Kidney epithelial cell (primary cell): ENCODE data around the gene ZNF544. TPM values are rescaled to one million over a fixed set of nuclear protein-coding genes. Genes with fewer than 3 reads are reported as not detected.

Source experiments
- DNase-seq: peaks from one replicate; pipeline ENCODE4 v3.0.0-alpha.2; 2010; ENCODE audit warnings: low read depth
- H3K27me3 ChIP-seq: 2 replicates; pipeline ENCODE4 v1.6.0; 2011; ENCODE audit warnings: low read length; ENCODE audit not compliant: control insufficient read depth, insufficient read depth
- H3K36me3 ChIP-seq: 2 replicates; pipeline ENCODE4 v1.5.1; 2011; ENCODE audit warnings: low read length; ENCODE audit not compliant: control insufficient read depth, insufficient read depth
- H3K4me3 ChIP-seq: 2 replicates; pipeline ENCODE4 v1.5.1; 2011; ENCODE audit warnings: low read depth, mild to moderate bottlenecking, control low read depth, low read length
- total RNA-seq: library from RNA; depleted of rRNA; stranded (reverse); fragments of >200 nt; gene quantifications from 2 replicates; pipeline ENCODE4 v1.2.3, GENCODE V29; 2015
- TF ChIP-seq, protein P1 (sequence below): IDR thresholded peaks from 2 replicates; pipeline ENCODE4 v1.5.1; 2011; ENCODE audit warnings: mild to moderate bottlenecking, moderate library complexity, low read length, control low read depth, inconsistent platforms; ENCODE audit not compliant: insufficient read depth, poor library complexity, severe bottlenecking

ZNF544 gene
- total RNA-seq, 1 donor from 2014 or later, result 40.6 TPM

DNA sequence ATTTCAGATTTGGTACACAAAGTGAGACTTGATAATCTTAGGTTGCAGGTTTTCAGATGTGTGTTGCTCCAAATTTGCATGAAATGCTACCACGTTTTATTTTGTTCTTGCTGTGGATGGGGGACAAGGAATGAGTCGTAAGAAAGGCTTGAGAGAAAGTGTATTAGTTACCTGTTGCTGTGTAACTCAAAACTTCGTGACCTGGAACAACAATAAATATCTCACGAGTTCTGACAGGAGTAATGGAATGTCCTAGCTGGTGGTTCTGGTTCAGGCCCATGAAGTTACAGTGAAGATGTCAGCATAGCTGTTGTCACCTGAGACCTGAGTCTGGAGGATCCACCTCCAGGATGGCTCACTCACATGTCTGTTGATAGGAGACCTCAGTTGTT lies 51.2 kb downstream of the ZNF544 start:
- H3K27me3 ChIP-seq, result no peaks in the 10 kb centered on the region
- H3K36me3 ChIP-seq, result no peaks in the 10 kb centered on the region
- TF ChIP-seq, protein P1, sequence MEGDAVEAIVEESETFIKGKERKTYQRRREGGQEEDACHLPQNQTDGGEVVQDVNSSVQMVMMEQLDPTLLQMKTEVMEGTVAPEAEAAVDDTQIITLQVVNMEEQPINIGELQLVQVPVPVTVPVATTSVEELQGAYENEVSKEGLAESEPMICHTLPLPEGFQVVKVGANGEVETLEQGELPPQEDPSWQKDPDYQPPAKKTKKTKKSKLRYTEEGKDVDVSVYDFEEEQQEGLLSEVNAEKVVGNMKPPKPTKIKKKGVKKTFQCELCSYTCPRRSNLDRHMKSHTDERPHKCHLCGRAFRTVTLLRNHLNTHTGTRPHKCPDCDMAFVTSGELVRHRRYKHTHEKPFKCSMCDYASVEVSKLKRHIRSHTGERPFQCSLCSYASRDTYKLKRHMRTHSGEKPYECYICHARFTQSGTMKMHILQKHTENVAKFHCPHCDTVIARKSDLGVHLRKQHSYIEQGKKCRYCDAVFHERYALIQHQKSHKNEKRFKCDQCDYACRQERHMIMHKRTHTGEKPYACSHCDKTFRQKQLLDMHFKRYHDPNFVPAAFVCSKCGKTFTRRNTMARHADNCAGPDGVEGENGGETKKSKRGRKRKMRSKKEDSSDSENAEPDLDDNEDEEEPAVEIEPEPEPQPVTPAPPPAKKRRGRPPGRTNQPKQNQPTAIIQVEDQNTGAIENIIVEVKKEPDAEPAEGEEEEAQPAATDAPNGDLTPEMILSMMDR, result no peak
- peak overlapping the region; percentile 74 for H3K4me3 ChIP-seq
- no peak for DNase-seq

DNA sequence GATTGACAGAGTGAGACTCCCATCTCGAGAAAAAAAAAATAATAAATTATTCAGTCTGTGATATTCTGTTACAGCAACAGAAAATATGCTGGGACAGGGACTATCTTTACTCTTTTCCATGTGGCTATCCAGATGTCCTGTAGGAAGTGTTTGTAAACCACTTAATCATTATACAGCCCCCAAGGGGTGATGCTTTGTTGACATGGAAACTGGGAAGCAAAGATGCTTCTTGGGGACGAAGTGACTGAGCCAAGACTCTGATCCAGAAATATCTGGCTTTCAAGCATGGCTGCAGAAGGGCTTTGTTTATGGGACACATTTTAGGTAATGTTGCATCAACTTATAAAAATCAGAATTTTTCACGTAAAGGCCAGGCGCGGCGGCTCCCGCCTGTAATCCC lies 55.5 kb downstream of the ZNF544 start:
- no peaks in the 10 kb centered on the region for H3K27me3 ChIP-seq
- H3K36me3 ChIP-seq, result peaks cover 1% of the 10 kb centered on the region
- no peak overlapping the region for H3K4me3 ChIP-seq
- TF ChIP-seq, protein P1, result no peak
- DNase-seq, result no peak

DNA sequence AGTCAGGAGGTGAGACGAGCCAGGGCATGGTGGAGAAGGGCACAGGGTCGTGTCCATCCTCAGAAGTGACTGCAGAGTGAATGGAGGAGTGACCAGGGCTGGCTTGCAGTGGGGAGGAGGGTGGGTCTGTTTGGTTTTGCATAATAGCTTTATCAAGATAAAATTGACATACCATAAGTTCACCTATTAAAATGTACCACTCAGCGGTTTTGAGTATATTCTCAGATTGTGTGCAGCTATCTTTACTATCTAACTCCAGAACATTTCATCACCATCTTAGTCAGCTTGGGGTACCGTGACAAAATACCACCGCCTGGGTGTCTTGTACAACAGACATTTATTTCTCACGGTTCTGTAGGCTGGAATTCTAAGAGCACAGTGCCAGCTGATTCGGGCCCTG lies 63.2 kb downstream of the ZNF544 start:
- Histone ChIP-seq H3K36me3 (peaks cover 19% of the 10 kb centered on the region), H3K27me3 (no peaks in the 10 kb centered on the region), H3K4me3 (no peak overlapping the region)
- TF ChIP-seq, protein P1, result no peak
- no peak for DNase-seq

DNA sequence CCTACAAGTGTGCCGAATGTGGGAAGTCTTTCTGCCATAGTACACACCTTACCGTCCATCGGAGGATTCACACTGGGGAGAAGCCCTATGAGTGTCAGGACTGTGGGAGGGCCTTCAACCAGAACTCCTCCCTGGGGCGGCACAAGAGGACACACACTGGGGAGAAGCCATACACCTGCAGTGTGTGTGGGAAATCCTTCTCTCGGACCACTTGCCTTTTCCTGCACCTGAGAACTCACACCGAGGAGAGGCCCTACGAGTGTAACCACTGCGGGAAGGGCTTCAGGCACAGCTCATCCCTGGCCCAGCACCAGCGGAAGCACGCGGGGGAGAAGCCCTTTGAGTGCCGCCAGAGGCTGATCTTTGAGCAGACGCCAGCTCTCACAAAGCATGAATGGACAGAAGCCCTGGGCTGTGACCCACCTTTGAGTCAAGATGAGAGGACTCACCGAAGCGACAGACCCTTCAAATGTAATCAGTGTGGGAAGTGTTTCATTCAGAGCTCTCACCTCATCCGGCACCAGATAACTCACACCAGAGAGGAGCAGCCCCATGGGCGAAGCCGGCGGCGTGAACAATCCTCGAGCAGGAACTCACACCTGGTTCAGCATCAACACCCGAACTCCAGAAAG lies 66.1 kb downstream of the ZNF544 start:
- no peak for DNase-seq
- TF ChIP-seq, protein P1, result no peak
- peaks cover 17% of the 10 kb centered on the region for H3K36me3 ChIP-seq
- no peaks in the 10 kb centered on the region for H3K27me3 ChIP-seq
- no peak overlapping the region for H3K4me3 ChIP-seq

DNA sequence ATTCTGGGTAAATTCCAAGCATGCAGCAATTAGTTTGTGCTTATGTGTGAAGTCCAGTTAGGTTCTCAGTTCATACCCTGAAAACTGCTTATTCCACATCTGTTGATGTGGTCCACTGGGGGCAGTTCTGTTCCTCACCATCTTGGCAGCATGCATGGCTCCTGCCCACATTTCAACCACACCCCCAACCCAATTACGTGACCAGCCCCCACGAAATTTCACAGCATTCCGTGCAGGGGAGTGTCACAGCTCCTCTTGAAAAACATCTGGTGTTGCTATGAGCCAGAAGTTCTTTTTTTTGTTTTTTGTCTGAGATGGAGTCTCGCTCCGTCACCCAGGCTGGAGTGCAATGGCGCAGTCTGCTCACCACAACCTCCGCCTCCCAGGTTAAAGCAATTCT lies 67.4 kb downstream of the ZNF544 start:
- H3K27me3 ChIP-seq, result no peaks in the 10 kb centered on the region
- H3K36me3 ChIP-seq, result peaks cover 15% of the 10 kb centered on the region
- H3K4me3 ChIP-seq, result no peak overlapping the region
- no peak for DNase-seq
- TF ChIP-seq, protein P1, result no peak

DNA sequence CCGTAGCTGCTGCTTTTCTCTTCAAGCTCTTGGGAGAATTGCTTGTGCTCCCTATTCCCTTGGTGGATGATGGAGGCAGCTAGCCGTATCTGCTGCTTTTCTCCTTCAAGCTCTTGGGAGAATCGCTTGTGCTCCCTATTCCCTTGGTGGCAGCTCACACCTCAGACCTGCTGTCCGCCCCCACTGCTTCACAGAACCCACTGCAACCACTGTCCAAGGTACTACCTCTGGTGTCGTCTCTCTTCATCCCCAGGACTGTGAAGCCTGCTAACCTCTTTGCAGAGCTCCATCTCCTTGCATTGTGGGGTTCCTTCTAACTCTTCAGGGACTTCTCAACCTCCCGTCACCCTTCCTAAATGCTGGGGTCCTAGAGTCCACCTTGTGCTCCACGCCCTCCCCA lies 71.9 kb downstream of the ZNF544 start:
- H3K4me3 ChIP-seq, result no peak overlapping the region
- no peak for DNase-seq
- TF ChIP-seq, protein P1, result no peak
- no peaks in the 10 kb centered on the region for H3K27me3 ChIP-seq
- no peaks in the 10 kb centered on the region for H3K36me3 ChIP-seq
